Measurements from ENCODE around the gene BAIAP3.

The BAIAP3 gene

GRCh38 chr16:1356061-1356900 lies 22.8 kb downstream of the BAIAP3 start:
- H3K9me3 ChIP-seq (ENCODE audit: insufficient read depth, low read depth, low read length): no peaks in the 10 kb centered on the region
- no peak overlapping the region for H3K4me3 ChIP-seq (ENCODE audit: low read length)
- no peak overlapping the region for H3K9ac ChIP-seq (ENCODE audit: low read depth, low read length)
- peaks cover 4% of the 10 kb centered on the region; the same call in 1 of the 2 replicates for H3K4me1 ChIP-seq (ENCODE audit: insufficient read depth, low read length)
- peaks cover 6% of the 10 kb centered on the region; the same call in 1 of the 2 replicates for H3K36me3 ChIP-seq (ENCODE audit: insufficient read depth, low read depth, low read length)
- H3K27me3 ChIP-seq (ENCODE audit: insufficient read depth, low read length): no peaks in the 10 kb centered on the region
- H3K27ac ChIP-seq (ENCODE audit: low read length): no peak overlapping the region

GRCh38 chr16:1357906-1358566 lies 24.6 kb downstream of the BAIAP3 start:
- Histone ChIP-seq H3K27ac (ENCODE audit: low read length) (no peak overlapping the region), H3K36me3 (ENCODE audit: insufficient read depth, low read depth, low read length) (peaks cover 17% of the 10 kb centered on the region), H3K9ac (ENCODE audit: low read depth, low read length) (no peak overlapping the region), H3K4me3 (ENCODE audit: low read length) (no peak overlapping the region), H3K27me3 (ENCODE audit: insufficient read depth, low read length) (no peaks in the 10 kb centered on the region), H3K4me1 (ENCODE audit: insufficient read depth, low read length) (no peaks in the 10 kb centered on the region), H3K9me3 (ENCODE audit: insufficient read depth, low read depth, low read length) (no peaks in the 10 kb centered on the region)

GRCh38 chr16:1361685-1362360 lies 28.4 kb downstream of the BAIAP3 start:
- no peak overlapping the region for H3K9ac ChIP-seq (ENCODE audit: low read depth, low read length)
- no peaks in the 10 kb centered on the region for H3K27me3 ChIP-seq (ENCODE audit: insufficient read depth, low read length)
- no peaks in the 10 kb centered on the region for H3K9me3 ChIP-seq (ENCODE audit: insufficient read depth, low read depth, low read length)
- no peaks in the 10 kb centered on the region for H3K4me1 ChIP-seq (ENCODE audit: insufficient read depth, low read length)
- H3K36me3 ChIP-seq (ENCODE audit: insufficient read depth, low read depth, low read length): peaks cover 50% of the 10 kb centered on the region
- H3K4me3 ChIP-seq (ENCODE audit: low read length): no peak overlapping the region
- no peak overlapping the region for H3K27ac ChIP-seq (ENCODE audit: low read length)

GRCh38 chr16:1362807-1363206 lies 29.4 kb downstream of the BAIAP3 start:
- Histone ChIP-seq H3K9me3 (ENCODE audit: insufficient read depth, low read depth, low read length) (no peaks in the 10 kb centered on the region), H3K4me3 (ENCODE audit: low read length) (no peak overlapping the region), H3K4me1 (ENCODE audit: insufficient read depth, low read length) (no peaks in the 10 kb centered on the region), H3K27me3 (ENCODE audit: insufficient read depth, low read length) (no peaks in the 10 kb centered on the region), H3K27ac (ENCODE audit: low read length) (no peak overlapping the region), H3K36me3 (ENCODE audit: insufficient read depth, low read depth, low read length) (peaks cover 50% of the 10 kb centered on the region), H3K9ac (ENCODE audit: low read depth, low read length) (no peak overlapping the region)

GRCh38 chr16:1363501-1364041 lies 30.1 kb downstream of the BAIAP3 start:
- Histone ChIP-seq H3K9me3 (ENCODE audit: insufficient read depth, low read depth, low read length) (no peaks in the 10 kb centered on the region), H3K27ac (ENCODE audit: low read length) (no peak overlapping the region), H3K9ac (ENCODE audit: low read depth, low read length) (no peak overlapping the region), H3K27me3 (ENCODE audit: insufficient read depth, low read length) (no peaks in the 10 kb centered on the region), H3K36me3 (ENCODE audit: insufficient read depth, low read depth, low read length) (peaks cover 50% of the 10 kb centered on the region), H3K4me1 (ENCODE audit: insufficient read depth, low read length) (no peaks in the 10 kb centered on the region), H3K4me3 (ENCODE audit: low read length) (no peak overlapping the region)

GRCh38 chr16:1364510-1364909 lies 31.1 kb downstream of the BAIAP3 start:
- H3K27me3 ChIP-seq (ENCODE audit: insufficient read depth, low read length): no peaks in the 10 kb centered on the region
- H3K36me3 ChIP-seq (ENCODE audit: insufficient read depth, low read depth, low read length): peaks cover 50% of the 10 kb centered on the region
- no peak overlapping the region for H3K9ac ChIP-seq (ENCODE audit: low read depth, low read length)
- H3K9me3 ChIP-seq (ENCODE audit: insufficient read depth, low read depth, low read length): no peaks in the 10 kb centered on the region
- no peaks in the 10 kb centered on the region for H3K4me1 ChIP-seq (ENCODE audit: insufficient read depth, low read length)
- H3K4me3 ChIP-seq (ENCODE audit: low read length): no peak overlapping the region
- H3K27ac ChIP-seq (ENCODE audit: low read length): no peak overlapping the region

- no peaks in the 10 kb centered on the region for H3K27me3 ChIP-seq (ENCODE audit: insufficient read depth, low read length)
- no peak overlapping the region for H3K4me3 ChIP-seq (ENCODE audit: low read length)
- peaks cover 44% of the 10 kb centered on the region for H3K36me3 ChIP-seq (ENCODE audit: insufficient read depth, low read depth, low read length)
Observed at GRCh38 chr16:1366060-1366711, 32.7 kb downstream of the BAIAP3 start.

GRCh38 chr16:1366712-1367299 lies 33.4 kb downstream of the BAIAP3 start:
- Histone ChIP-seq H3K27me3 (ENCODE audit: insufficient read depth, low read length) (no peaks in the 10 kb centered on the region), H3K9me3 (ENCODE audit: insufficient read depth, low read depth, low read length) (no peaks in the 10 kb centered on the region), H3K4me1 (ENCODE audit: insufficient read depth, low read length) (no peaks in the 10 kb centered on the region), H3K9ac (ENCODE audit: low read depth, low read length) (no peak overlapping the region), H3K4me3 (ENCODE audit: low read length) (no peak overlapping the region), H3K27ac (ENCODE audit: low read length) (no peak overlapping the region), H3K36me3 (ENCODE audit: insufficient read depth, low read depth, low read length) (peaks cover 44% of the 10 kb centered on the region)

More at GRCh38 chr16:1366060-1366711, 32.7 kb downstream of the BAIAP3 start:
- Histone ChIP-seq H3K9ac (ENCODE audit: low read depth, low read length) (no peak overlapping the region), H3K9me3 (ENCODE audit: insufficient read depth, low read depth, low read length) (no peaks in the 10 kb centered on the region), H3K4me1 (ENCODE audit: insufficient read depth, low read length) (no peaks in the 10 kb centered on the region), H3K27ac (ENCODE audit: low read length) (no peak overlapping the region)

GRCh38 chr16:1367486-1368174 lies 34.2 kb downstream of the BAIAP3 start:
- no peaks in the 10 kb centered on the region for H3K4me1 ChIP-seq (ENCODE audit: insufficient read depth, low read length)
- H3K27ac ChIP-seq (ENCODE audit: low read length): no peak overlapping the region
- H3K36me3 ChIP-seq (ENCODE audit: insufficient read depth, low read depth, low read length): peaks cover 37% of the 10 kb centered on the region
- no peaks in the 10 kb centered on the region for H3K27me3 ChIP-seq (ENCODE audit: insufficient read depth, low read length)
- no peak overlapping the region for H3K4me3 ChIP-seq (ENCODE audit: low read length)
- H3K9ac ChIP-seq (ENCODE audit: low read depth, low read length): no peak overlapping the region
- no peaks in the 10 kb centered on the region for H3K9me3 ChIP-seq (ENCODE audit: insufficient read depth, low read depth, low read length)

- no peaks in the 10 kb centered on the region for H3K4me1 ChIP-seq (ENCODE audit: insufficient read depth, low read length)
- peaks cover 3% of the 10 kb centered on the region; the same call in 1 of the 2 replicates for H3K36me3 ChIP-seq (ENCODE audit: insufficient read depth, low read depth, low read length)
- H3K9ac ChIP-seq (ENCODE audit: low read depth, low read length): no peak overlapping the region
- no peak overlapping the region for H3K27ac ChIP-seq (ENCODE audit: low read length)
- H3K4me3 ChIP-seq (ENCODE audit: low read length): no peak overlapping the region
- no peaks in the 10 kb centered on the region for H3K9me3 ChIP-seq (ENCODE audit: insufficient read depth, low read depth, low read length)
- no peaks in the 10 kb centered on the region for H3K27me3 ChIP-seq (ENCODE audit: insufficient read depth, low read length)
Observed at GRCh38 chr16:1371054-1371978, 37.9 kb downstream of the BAIAP3 start.

All from iPS-20b (cell line).